SK-N-SH (cell line): ENCODE results near the gene NSA2. TPM values are rescaled to one million over a fixed set of nuclear protein-coding genes. Genes with fewer than 3 reads are reported as not detected.

Experiments used
- CTCF ChIA-PET: fragments of 300-600, 350-600 bp; formaldehyde crosslinking; extraction: SDS; loops from one replicate; lab custom pipeline; 2021; lab: Yijun Ruan, JAX
- POLR2A ChIA-PET: fragments of 350-600 bp; sonication (Branson Sonifier 250); formaldehyde crosslinking; extraction: SDS; loops from one replicate; lab custom pipeline; 2020; ENCODE audit warnings: antibody characterized with exemption, inconsistent platforms; lab: Yijun Ruan, JAX
- DNase-seq: peaks from one replicate; pipeline ENCODE4 v3.0.0; 2012
- H2AFZ ChIP-seq: fragments of 200-600 bp; sonication (generic); 2 replicates; pipeline ENCODE4 v1.8.1; 2016; ENCODE audit warnings: antibody characterized with exemption, mild to moderate bottlenecking, low read depth
- H3F3A ChIP-seq: fragments of 200-600 bp; sonication (generic); replicated peaks from 2 replicates; pipeline ENCODE3; 2016; ENCODE audit warnings: antibody characterized with exemption, mild to moderate bottlenecking; ENCODE audit not compliant: insufficient read depth
- H3K27ac ChIP-seq, 2 experiments: fragments of 200-500 bp in 1 of 2; fragments of 200-600 bp in 1 of 2; sonication (Bioruptor generic) in 1 of 2; sonication (generic), shearing (Covaris generic) in 1 of 2; 2 replicates each; pipeline versions ENCODE4 v1.5.1 to v1.6.1; 2014 to 2016; ENCODE audit warnings: low read depth in 2 of 2, inconsistent platforms in 1 of 2, low read length in 1 of 2, mild to moderate bottlenecking in 1 of 2, mixed read lengths in 1 of 2
- H3K27me3 ChIP-seq: fragments of 200-600 bp; sonication (generic), shearing (Covaris generic); 2 replicates; pipeline ENCODE4 v1.6.1; 2016; ENCODE audit warnings: mixed run types; ENCODE audit not compliant: insufficient read depth
- H3K36me3 ChIP-seq, 2 experiments: fragments of 200-500 bp in 1 of 2; fragments of 200-600 bp in 1 of 2; sonication (Bioruptor generic) in 1 of 2; sonication (generic) in 1 of 2; replicated peaks in 1 of 2; 2 replicates each; pipeline versions ENCODE3 to v1.5.1; 2014 to 2016; ENCODE audit warnings: low read length in 1 of 2, mild to moderate bottlenecking in 1 of 2; ENCODE audit not compliant: insufficient read depth in 2 of 2, control insufficient read depth in 1 of 2
- H3K4me1 ChIP-seq, 2 experiments: fragments of 200-500 bp in 1 of 2; fragments of 200-600 bp in 1 of 2; sonication (Bioruptor generic) in 1 of 2; sonication (generic), shearing (Covaris generic) in 1 of 2; 2 replicates each; pipeline versions ENCODE4 v1.5.1 to v1.6.1; 2014 to 2016; ENCODE audit warnings: low read depth in 1 of 2, low read length in 1 of 2, mixed run types in 1 of 2; ENCODE audit not compliant: insufficient read depth in 2 of 2, control insufficient read depth in 1 of 2
- H3K4me2 ChIP-seq: fragments of 200-600 bp; sonication (generic), shearing (Covaris generic); 2 replicates; pipeline ENCODE4 v1.6.1; 2017; ENCODE audit warnings: mixed run types
- H3K4me3 ChIP-seq, 2 experiments: fragments of 200-500 bp in 1 of 2; fragments of 200-600 bp in 1 of 2; sonication (Bioruptor generic) in 1 of 2; sonication (generic), shearing (Covaris generic) in 1 of 2; 2 replicates each; pipeline versions ENCODE4 v1.5.1 to v1.8.1; 2014 to 2016; ENCODE audit warnings: low read depth in 2 of 2, inconsistent platforms in 1 of 2, low read length in 1 of 2, mild to moderate bottlenecking in 1 of 2, mixed read lengths in 1 of 2, moderate library complexity in 1 of 2
- H3K79me2 ChIP-seq: fragments of 200-600 bp; sonication (generic); 2 replicates; pipeline ENCODE4 v1.8.1; 2017; ENCODE audit warnings: mild to moderate bottlenecking; ENCODE audit not compliant: insufficient read depth
- H3K9ac ChIP-seq: fragments of 200-600 bp; sonication (generic); 2 replicates; pipeline ENCODE4 v1.6.1; 2017; ENCODE audit warnings: mixed run types
- H3K9me2 ChIP-seq: fragments of 200-600 bp; sonication (generic); 2 replicates; pipeline ENCODE4 v1.6.1; 2017; ENCODE audit warnings: mixed run types
- H3K9me3 ChIP-seq: fragments of 200-600 bp; sonication (generic); 2 replicates; pipeline ENCODE4 v1.6.1; 2017; ENCODE audit warnings: mixed run types, mild to moderate bottlenecking, moderate library complexity
- H4K20me1 ChIP-seq: fragments of 200-600 bp; sonication (generic); 2 replicates; pipeline ENCODE4 v1.6.1; 2017; ENCODE audit warnings: mild to moderate bottlenecking, mixed run types; ENCODE audit not compliant: insufficient read depth
- CHD2 ChIP-seq: fragments of 150-350 bp; IDR thresholded peaks from 2 replicates; pipeline ENCODE4 v1.6.1; 2018; ENCODE audit warnings: low read length; ENCODE audit not compliant: partially characterized antibody
- ELF1 ChIP-seq: IDR thresholded peaks from 2 replicates; pipeline ENCODE4 v1.4.0; 2012
- SIN3A ChIP-seq: IDR thresholded peaks from 2 replicates; pipeline ENCODE4 v1.6.1; 2012; ENCODE audit warnings: low read depth, mild to moderate bottlenecking, low read length, moderate library complexity, borderline replicate concordance
- WGBS: methylation state at CpG from one replicate; pipeline ENCODE4 v1.1.6; 2017; ENCODE audit warnings: low lambda C conversion rate; 5-methylcytosine and 5-hydroxymethylcytosine counted together
- polyA plus RNA-seq, 3 experiments: library from polyadenylated mRNA; depleted of rRNA; stranded (reverse); fragments of >200 nt; gene quantifications; 2 replicates each; pipeline ENCODE4 v1.2.3, GENCODE V29; 2012
- TF ChIP-seq, protein P1 (sequence below): IDR thresholded peaks from 2 replicates; pipeline ENCODE4; 2012
- TF ChIP-seq, protein P2 (sequence below): IDR thresholded peaks from 2 replicates; pipeline ENCODE4 v1.6.1; 2012; ENCODE audit warnings: mild to moderate bottlenecking, low read depth, low read length, moderate library complexity
- TF ChIP-seq, protein P3 (sequence below): fragments of 200-600 bp; sonication (generic); IDR thresholded peaks from 2 replicates; pipeline ENCODE4 v1.6.1; 2017; ENCODE audit warnings: antibody characterized with exemption, mild to moderate bottlenecking, moderate library complexity
- TF ChIP-seq, protein P4 (sequence below): IDR thresholded peaks from 2 replicates; pipeline ENCODE4 v1.4.0; 2012; ENCODE audit warnings: low read depth

NSA2 gene
- polyA plus RNA-seq, 1 of the 3 experiments (the other 2 are of a cell fraction), result 81.0 TPM

DNA sequence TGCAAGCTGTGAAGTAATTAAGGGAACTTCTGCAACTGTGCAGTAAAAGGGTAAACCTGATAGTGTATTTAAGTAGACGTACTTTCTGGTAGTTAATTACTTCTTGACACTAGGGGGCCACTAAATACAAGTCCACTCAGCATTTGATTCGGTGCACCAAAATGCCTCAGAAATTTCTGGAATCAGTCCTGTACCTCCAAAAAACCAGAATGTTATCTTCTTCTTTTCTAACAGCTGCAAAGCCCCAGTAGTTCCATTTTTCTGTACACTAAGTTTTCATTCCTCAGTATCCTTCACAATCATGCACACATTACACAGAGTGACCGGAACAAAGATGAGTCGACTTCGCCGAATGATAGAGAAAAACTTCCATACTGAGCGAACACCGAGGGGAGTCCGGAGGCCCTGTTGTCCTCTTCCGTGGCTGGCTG is 616 bp upstream of the NSA2 start (continued):
- TF ChIP-seq, protein P1, sequence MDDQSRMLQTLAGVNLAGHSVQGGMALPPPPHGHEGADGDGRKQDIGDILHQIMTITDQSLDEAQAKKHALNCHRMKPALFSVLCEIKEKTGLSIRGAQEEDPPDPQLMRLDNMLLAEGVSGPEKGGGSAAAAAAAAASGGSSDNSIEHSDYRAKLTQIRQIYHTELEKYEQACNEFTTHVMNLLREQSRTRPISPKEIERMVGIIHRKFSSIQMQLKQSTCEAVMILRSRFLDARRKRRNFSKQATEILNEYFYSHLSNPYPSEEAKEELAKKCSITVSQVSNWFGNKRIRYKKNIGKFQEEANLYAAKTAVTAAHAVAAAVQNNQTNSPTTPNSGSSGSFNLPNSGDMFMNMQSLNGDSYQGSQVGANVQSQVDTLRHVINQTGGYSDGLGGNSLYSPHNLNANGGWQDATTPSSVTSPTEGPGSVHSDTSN, result no peak
- TF ChIP-seq, protein P2, sequence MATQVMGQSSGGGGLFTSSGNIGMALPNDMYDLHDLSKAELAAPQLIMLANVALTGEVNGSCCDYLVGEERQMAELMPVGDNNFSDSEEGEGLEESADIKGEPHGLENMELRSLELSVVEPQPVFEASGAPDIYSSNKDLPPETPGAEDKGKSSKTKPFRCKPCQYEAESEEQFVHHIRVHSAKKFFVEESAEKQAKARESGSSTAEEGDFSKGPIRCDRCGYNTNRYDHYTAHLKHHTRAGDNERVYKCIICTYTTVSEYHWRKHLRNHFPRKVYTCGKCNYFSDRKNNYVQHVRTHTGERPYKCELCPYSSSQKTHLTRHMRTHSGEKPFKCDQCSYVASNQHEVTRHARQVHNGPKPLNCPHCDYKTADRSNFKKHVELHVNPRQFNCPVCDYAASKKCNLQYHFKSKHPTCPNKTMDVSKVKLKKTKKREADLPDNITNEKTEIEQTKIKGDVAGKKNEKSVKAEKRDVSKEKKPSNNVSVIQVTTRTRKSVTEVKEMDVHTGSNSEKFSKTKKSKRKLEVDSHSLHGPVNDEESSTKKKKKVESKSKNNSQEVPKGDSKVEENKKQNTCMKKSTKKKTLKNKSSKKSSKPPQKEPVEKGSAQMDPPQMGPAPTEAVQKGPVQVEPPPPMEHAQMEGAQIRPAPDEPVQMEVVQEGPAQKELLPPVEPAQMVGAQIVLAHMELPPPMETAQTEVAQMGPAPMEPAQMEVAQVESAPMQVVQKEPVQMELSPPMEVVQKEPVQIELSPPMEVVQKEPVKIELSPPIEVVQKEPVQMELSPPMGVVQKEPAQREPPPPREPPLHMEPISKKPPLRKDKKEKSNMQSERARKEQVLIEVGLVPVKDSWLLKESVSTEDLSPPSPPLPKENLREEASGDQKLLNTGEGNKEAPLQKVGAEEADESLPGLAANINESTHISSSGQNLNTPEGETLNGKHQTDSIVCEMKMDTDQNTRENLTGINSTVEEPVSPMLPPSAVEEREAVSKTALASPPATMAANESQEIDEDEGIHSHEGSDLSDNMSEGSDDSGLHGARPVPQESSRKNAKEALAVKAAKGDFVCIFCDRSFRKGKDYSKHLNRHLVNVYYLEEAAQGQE, result no peak
- TF ChIP-seq, protein P3, sequence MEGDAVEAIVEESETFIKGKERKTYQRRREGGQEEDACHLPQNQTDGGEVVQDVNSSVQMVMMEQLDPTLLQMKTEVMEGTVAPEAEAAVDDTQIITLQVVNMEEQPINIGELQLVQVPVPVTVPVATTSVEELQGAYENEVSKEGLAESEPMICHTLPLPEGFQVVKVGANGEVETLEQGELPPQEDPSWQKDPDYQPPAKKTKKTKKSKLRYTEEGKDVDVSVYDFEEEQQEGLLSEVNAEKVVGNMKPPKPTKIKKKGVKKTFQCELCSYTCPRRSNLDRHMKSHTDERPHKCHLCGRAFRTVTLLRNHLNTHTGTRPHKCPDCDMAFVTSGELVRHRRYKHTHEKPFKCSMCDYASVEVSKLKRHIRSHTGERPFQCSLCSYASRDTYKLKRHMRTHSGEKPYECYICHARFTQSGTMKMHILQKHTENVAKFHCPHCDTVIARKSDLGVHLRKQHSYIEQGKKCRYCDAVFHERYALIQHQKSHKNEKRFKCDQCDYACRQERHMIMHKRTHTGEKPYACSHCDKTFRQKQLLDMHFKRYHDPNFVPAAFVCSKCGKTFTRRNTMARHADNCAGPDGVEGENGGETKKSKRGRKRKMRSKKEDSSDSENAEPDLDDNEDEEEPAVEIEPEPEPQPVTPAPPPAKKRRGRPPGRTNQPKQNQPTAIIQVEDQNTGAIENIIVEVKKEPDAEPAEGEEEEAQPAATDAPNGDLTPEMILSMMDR, result peak; percentile 66
- TF ChIP-seq, protein P4, sequence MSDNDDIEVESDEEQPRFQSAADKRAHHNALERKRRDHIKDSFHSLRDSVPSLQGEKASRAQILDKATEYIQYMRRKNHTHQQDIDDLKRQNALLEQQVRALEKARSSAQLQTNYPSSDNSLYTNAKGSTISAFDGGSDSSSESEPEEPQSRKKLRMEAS, result no peak
- no peak for TF ChIP-seq ELF1

DNA sequence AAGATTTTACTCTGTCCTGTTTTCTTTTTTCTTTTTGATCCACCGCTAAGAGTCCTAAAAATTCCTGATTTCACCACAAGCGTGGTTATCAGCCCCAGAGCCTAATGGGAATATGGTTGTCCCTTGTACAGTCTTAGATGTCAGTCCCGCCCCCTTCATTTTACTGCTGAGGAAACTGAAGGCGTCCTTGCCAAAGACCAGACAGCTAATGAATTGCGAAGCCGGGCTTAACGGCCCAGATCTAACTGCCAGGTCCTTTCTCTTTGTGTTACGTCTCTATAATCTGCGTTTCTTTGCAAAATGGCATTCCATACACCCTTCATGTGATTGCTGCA is 497 bp downstream of the NSA2 start:
- Histone ChIP-seq H3K9me2 (no peaks in the 10 kb centered on the region), H3F3A (peaks cover 22% of the 10 kb centered on the region), H3K4me3 (peak overlapping the region; percentile 98 to 100), H3K9me3 (no peaks in the 10 kb centered on the region), H4K20me1 (no peaks in the 10 kb centered on the region), H2AFZ (peak overlapping the region; percentile 99), H3K4me1 (peaks cover 17 to 23% of the 10 kb centered on the region in 2 experiments; a peak in 3 of 4 replicates), H3K9ac (peak overlapping the region; percentile 87), H3K27ac (peak overlapping the region; percentile 67 to 85), H3K27me3 (no peaks in the 10 kb centered on the region), H3K36me3 (peaks cover 41 to 48% of the 10 kb centered on the region in 2 experiments), H3K79me2 (peaks cover 59% of the 10 kb centered on the region), H3K4me2 (peak overlapping the region; percentile 95)
- POLR2A ChIA-PET, result interaction anchor here (1.0 kb wide), 1 partner anchor 8 kb away, joined by 3 read pairs; no protein-coding TSS in a partner anchor
- DNase-seq, result no peak
- 0% methylated on average over 9 of the region's 9 CpGs for WGBS
- TF ChIP-seq CHD2 (no peak), SIN3A (0 out of 2 replicates have a peak, but pooled peaks have one; percentile 30)
- CTCF ChIA-PET, result interaction anchor here (0.8 to 2.4 kb wide), 7 partner anchors 13 to 161 kb away, joined by 3 to 15 read pairs (median 7); no protein-coding TSS in a partner anchor
